Lower leg skin (tissue), 3 donors: ENCODE data around the gene SEMA3A.

Source experiments
- CTCF ChIP-seq, 3 donors: fragments of 450-650 bp; IDR thresholded peaks; one replicate each; pipeline ENCODE4 v1.5.1; 2016; ENCODE audit warnings: antibody characterized with exemption in 3 of 3, mild to moderate bottlenecking in 3 of 3, moderate library complexity in 2 of 3
- POLR2A ChIP-seq, 2 donors: fragments of 450-650 bp; IDR thresholded peaks; one replicate each; pipeline ENCODE4 v1.6.1; 2016 to 2017; ENCODE audit warnings: antibody characterized with exemption in 2 of 2, mild to moderate bottlenecking in 1 of 2, moderate library complexity in 1 of 2

DNA sequence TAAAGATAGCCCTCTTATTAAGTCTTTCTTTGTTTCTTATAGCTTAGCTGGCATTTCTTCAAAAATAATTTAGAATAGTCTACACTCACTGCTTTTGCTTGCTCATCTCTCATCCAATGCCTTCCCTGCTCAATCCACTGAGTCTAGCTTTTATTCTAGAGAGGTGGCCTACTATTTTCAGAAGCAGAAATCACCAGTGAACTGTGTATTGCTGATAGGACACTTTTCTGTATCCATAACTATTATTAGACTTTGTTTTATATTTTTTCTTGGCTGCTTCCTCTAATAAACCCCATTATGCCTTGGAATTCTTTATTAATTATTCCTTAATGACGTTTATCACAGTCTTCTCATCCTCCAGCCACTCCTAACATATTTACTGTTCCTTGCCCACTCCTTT, 206.8 kb downstream of the SEMA3A start:
- no peak for TF ChIP-seq CTCF (IDR thresholded peaks at IDR 0.05)
- no peak for TF ChIP-seq POLR2A (IDR thresholded peaks at IDR 0.05)
